Esophagus squamous epithelium (tissue), 4 donors: ENCODE data around the gene KCNJ12.

Experiments
- POLR2A ChIP-seq, 4 donors: fragments of 450-650 bp; IDR thresholded peaks; one replicate each; pipeline ENCODE4 v1.6.1; 2017; ENCODE audit warnings: antibody characterized with exemption in 4 of 4, mild to moderate bottlenecking in 4 of 4, moderate library complexity in 3 of 4
- TF ChIP-seq, protein P1 (sequence below), 6 experiments: fragments of 450-650 bp in 4 of 6; fragments of 200-600 bp in 2 of 6; sonication (generic) in 2 of 6; IDR thresholded peaks; one replicate each; pipeline ENCODE4 v1.5.1; 2016 to 2019; ENCODE audit warnings: antibody characterized with exemption in 6 of 6, mild to moderate bottlenecking in 4 of 6, moderate library complexity in 4 of 6

- no peak for TF ChIP-seq POLR2A (IDR thresholded peaks at IDR 0.05)
- TF ChIP-seq, protein P1, sequence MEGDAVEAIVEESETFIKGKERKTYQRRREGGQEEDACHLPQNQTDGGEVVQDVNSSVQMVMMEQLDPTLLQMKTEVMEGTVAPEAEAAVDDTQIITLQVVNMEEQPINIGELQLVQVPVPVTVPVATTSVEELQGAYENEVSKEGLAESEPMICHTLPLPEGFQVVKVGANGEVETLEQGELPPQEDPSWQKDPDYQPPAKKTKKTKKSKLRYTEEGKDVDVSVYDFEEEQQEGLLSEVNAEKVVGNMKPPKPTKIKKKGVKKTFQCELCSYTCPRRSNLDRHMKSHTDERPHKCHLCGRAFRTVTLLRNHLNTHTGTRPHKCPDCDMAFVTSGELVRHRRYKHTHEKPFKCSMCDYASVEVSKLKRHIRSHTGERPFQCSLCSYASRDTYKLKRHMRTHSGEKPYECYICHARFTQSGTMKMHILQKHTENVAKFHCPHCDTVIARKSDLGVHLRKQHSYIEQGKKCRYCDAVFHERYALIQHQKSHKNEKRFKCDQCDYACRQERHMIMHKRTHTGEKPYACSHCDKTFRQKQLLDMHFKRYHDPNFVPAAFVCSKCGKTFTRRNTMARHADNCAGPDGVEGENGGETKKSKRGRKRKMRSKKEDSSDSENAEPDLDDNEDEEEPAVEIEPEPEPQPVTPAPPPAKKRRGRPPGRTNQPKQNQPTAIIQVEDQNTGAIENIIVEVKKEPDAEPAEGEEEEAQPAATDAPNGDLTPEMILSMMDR (IDR thresholded peaks at IDR 0.05), result no peak
Measured at GRCh38 chr17:21374441-21375161, 1.6 kb upstream of the KCNJ12 start.
